ENCODE measurements around the gene TUFT1. TPM values are rescaled to one million over a fixed set of nuclear protein-coding genes. Genes with fewer than 3 reads are reported as not detected.

The TUFT1 gene
- polyA plus RNA-seq, 3 donors = 1.5 to 1.7 (median 1.6) TPM

DNA sequence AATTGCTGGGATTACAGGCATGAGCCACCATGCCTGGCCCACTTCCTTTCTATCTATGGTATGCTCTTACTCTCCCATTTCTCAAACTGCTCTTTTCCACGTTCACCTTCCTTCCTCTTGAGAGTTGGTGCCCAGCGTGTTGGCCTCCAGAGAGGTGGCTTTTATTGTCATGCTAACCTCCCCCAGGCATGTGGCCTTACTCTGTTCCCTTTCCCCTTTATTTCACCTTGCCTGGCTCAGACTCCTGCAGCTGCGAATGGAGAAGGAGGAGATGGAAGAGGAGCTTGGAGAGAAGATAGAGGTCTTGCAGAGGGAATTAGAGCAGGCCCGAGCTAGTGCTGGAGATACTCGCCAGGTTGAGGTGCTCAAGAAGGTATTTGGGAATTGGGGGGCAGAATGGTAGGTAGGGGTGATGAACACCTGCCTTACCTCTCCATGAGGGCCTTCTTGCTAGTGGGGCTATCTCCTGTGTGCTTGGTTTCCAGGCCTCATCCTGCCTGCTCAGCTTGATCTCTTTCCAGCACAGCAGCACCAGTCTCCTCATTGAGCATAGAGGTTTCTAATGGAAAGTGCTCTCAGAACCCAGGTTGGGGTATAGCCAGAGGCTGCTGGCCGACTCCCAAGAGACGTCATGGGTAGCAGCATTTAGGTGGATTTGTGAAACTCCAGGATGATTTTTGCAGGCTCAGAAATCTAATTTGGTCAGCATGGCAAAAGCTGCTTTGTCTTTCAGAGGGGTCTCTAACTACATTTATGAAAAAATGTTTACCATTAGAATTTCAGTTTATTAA is 13.2 kb upstream of the TUFT1 start:
- intact Hi-C loops (cut with micrococcal nuclease) = no loop called here
- Histone ChIP-seq H3K9ac (ENCODE audit: insufficient read depth, low read length, poor library complexity, severe bottlenecking) (no peak overlapping the region), H3K79me2 (ENCODE audit: insufficient read depth, low read length) (no peaks in the 10 kb centered on the region), H3K4me3 (replicated peaks in 1 of 3; ENCODE audit: low read depth in 2 of 3, low read length in 3 of 3) (no peak overlapping the region), H4K20me1 (ENCODE audit: insufficient read depth, low read length) (no peaks in the 10 kb centered on the region), H3K36me3 (replicated peaks in 1 of 2; ENCODE audit: control insufficient read depth in 1 of 2, insufficient read depth in 2 of 2, low read length in 2 of 2) (no peaks in the 10 kb centered on the region), H3K27me3 (ENCODE audit: control insufficient read depth in 2 of 2, insufficient read depth in 2 of 2, low read length in 2 of 2) (no peaks in the 10 kb centered on the region), H3K4me2 (replicated peaks; ENCODE audit: extremely low read depth, low read length, poor library complexity, severe bottlenecking) (no peak overlapping the region), H3K4me1 (ENCODE audit: control insufficient read depth in 1 of 2, insufficient read depth in 2 of 2, low read length in 2 of 2) (no peaks in the 10 kb centered on the region), H3K27ac (ENCODE audit: low read depth in 1 of 2, low read length in 2 of 2) (no peak overlapping the region), H2AFZ (ENCODE audit: insufficient read depth, low read depth, low read length, poor library complexity, severe bottlenecking) (no peak overlapping the region), H3K9me3 (replicated peaks in 1 of 2; ENCODE audit: control insufficient read depth in 1 of 2, insufficient read depth in 1 of 2, low read length in 2 of 2) (no peaks in the 10 kb centered on the region)
- WGBS (ENCODE audit: insufficient coverage) = 94% methylated on average over 5 of the region's 7 CpGs
- no peak for DNase-seq
- Mint-ChIP-seq H3K36me3 (no peaks in the 10 kb centered on the region), H3K9me3 (peaks cover 0 to 2% (median 0%) of the 10 kb centered on the region in 7 donors), H3K4me3 (no peak overlapping the region), H3K4me1 (no peaks in the 10 kb centered on the region), H3K27me3 (ENCODE audit: low read depth in 3 of 3) (peaks cover 0 to 7% (median 2%) of the 10 kb centered on the region in 3 donors), H3K27ac (no peak overlapping the region)
- TF ChIP-seq, protein P1, sequence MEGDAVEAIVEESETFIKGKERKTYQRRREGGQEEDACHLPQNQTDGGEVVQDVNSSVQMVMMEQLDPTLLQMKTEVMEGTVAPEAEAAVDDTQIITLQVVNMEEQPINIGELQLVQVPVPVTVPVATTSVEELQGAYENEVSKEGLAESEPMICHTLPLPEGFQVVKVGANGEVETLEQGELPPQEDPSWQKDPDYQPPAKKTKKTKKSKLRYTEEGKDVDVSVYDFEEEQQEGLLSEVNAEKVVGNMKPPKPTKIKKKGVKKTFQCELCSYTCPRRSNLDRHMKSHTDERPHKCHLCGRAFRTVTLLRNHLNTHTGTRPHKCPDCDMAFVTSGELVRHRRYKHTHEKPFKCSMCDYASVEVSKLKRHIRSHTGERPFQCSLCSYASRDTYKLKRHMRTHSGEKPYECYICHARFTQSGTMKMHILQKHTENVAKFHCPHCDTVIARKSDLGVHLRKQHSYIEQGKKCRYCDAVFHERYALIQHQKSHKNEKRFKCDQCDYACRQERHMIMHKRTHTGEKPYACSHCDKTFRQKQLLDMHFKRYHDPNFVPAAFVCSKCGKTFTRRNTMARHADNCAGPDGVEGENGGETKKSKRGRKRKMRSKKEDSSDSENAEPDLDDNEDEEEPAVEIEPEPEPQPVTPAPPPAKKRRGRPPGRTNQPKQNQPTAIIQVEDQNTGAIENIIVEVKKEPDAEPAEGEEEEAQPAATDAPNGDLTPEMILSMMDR (IDR thresholded peaks at IDR 0.05) = no peak

DNA sequence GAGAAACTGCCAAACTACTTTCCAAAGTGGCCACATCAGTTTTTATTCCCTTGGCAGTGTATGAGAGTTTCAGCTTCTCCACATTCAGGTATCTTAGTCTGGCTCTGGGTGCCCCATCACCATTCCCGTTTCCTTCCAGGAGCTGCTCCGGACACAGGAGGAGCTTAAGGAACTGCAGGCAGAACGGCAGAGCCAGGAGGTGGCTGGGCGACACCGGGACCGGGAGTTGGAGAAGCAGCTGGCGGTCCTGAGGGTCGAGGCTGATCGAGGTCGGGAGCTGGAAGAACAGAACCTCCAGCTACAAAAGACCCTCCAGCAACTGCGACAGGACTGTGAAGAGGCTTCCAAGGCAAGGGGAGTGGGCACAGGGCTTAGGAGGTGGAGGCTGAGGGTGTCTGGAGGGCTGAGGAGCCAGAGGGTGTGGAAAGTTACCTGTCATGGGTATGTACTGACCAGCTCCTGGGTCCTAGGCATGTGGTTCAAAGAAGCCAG is 10.9 kb upstream of the TUFT1 start:
- no peak overlapping the region for H3K9ac ChIP-seq (ENCODE audit: insufficient read depth, low read length, poor library complexity, severe bottlenecking)
- H3K27ac ChIP-seq (ENCODE audit: low read depth in 1 of 2, low read length in 2 of 2) = no peak overlapping the region
- H3K4me2 ChIP-seq (replicated peaks; ENCODE audit: extremely low read depth, low read length, poor library complexity, severe bottlenecking) = no peak overlapping the region
- WGBS (ENCODE audit: insufficient coverage) = 94% methylated on average over 10 of the region's 11 CpGs
- no peak overlapping the region for H3K4me3 ChIP-seq (replicated peaks in 1 of 3; ENCODE audit: low read depth in 2 of 3, low read length in 3 of 3)
- H3K36me3 ChIP-seq (replicated peaks in 1 of 2; ENCODE audit: control insufficient read depth in 1 of 2, insufficient read depth in 2 of 2, low read length in 2 of 2) = no peaks in the 10 kb centered on the region
- intact Hi-C loops (cut with micrococcal nuclease) = no loop called here
- no peaks in the 10 kb centered on the region for H3K79me2 ChIP-seq (ENCODE audit: insufficient read depth, low read length)
- H3K36me3 Mint-ChIP-seq = no peaks in the 10 kb centered on the region
- DNase-seq = no peak
- H3K4me3 Mint-ChIP-seq = no peak overlapping the region
- H3K27ac Mint-ChIP-seq = peak overlapping the region in 1 of 7 donors; percentile 20
- no peaks in the 10 kb centered on the region for H4K20me1 ChIP-seq (ENCODE audit: insufficient read depth, low read length)
- no peak overlapping the region for H2AFZ ChIP-seq (ENCODE audit: insufficient read depth, low read depth, low read length, poor library complexity, severe bottlenecking)
- TF ChIP-seq, protein P1 (IDR thresholded peaks at IDR 0.05) = no peak
- peaks cover 7 to 9% (median 8%) of the 10 kb centered on the region in 3 donors for H3K27me3 Mint-ChIP-seq (ENCODE audit: low read depth in 3 of 3)
- H3K4me1 Mint-ChIP-seq = no peaks in the 10 kb centered on the region
- peaks cover 0 to 2% (median 0%) of the 10 kb centered on the region in 7 donors for H3K9me3 Mint-ChIP-seq
- H3K27me3 ChIP-seq (ENCODE audit: control insufficient read depth in 2 of 2, insufficient read depth in 2 of 2, low read length in 2 of 2) = no peaks in the 10 kb centered on the region
- H3K4me1 ChIP-seq (ENCODE audit: control insufficient read depth in 1 of 2, insufficient read depth in 2 of 2, low read length in 2 of 2) = no peaks in the 10 kb centered on the region
- H3K9me3 ChIP-seq (replicated peaks in 1 of 2; ENCODE audit: control insufficient read depth in 1 of 2, insufficient read depth in 1 of 2, low read length in 2 of 2) = no peaks in the 10 kb centered on the region

Data from CD14-positive monocyte (primary cell).